ENCODE results near the gene NDUFA5. TPM values are rescaled to one million over a fixed set of nuclear protein-coding genes. Genes with fewer than 3 reads are reported as not detected.

Gene NDUFA5
- polyA plus RNA-seq, 1 donor, result 155 TPM

- H3K4me1 ChIP-seq (ENCODE audit: control insufficient read depth, insufficient read depth, low read length), result no peaks in the 10 kb centered on the region
- peak; percentile 9 to 26 for DNase-seq
- H3K4me3 ChIP-seq (ENCODE audit: low read length), result no peak overlapping the region
- H3K27me3 ChIP-seq (ENCODE audit: control insufficient read depth, insufficient read depth, low read length), result peaks cover 4% of the 10 kb centered on the region
- H3K36me3 ChIP-seq (ENCODE audit: control insufficient read depth, insufficient read depth, low read length), result no peaks in the 10 kb centered on the region
- H3K27ac ChIP-seq (ENCODE audit: low read length), result no peak overlapping the region
- 17% methylated on average over 3 of the region's 3 CpGs for WGBS (ENCODE audit: insufficient coverage, low lambda C conversion rate)
- no peaks in the 10 kb centered on the region for H3K9me3 ChIP-seq (ENCODE audit: control insufficient read depth, low read depth, low read length)
Observed at GRCh38 chr7:123494193-123494796, 63.3 kb downstream of the NDUFA5 start.

GRCh38 chr7:123492485-123492884 is 65.1 kb downstream of the NDUFA5 start:
- Histone ChIP-seq H3K9me3 (ENCODE audit: control insufficient read depth, low read depth, low read length) (no peaks in the 10 kb centered on the region), H3K36me3 (ENCODE audit: control insufficient read depth, insufficient read depth, low read length) (no peaks in the 10 kb centered on the region), H3K27ac (ENCODE audit: low read length) (no peak overlapping the region), H3K27me3 (ENCODE audit: control insufficient read depth, insufficient read depth, low read length) (peaks cover 4% of the 10 kb centered on the region), H3K4me3 (ENCODE audit: low read length) (no peak overlapping the region), H3K4me1 (ENCODE audit: control insufficient read depth, insufficient read depth, low read length) (no peaks in the 10 kb centered on the region)
- DNase-seq, result no peak
- no CpG with 5 or more reads among the region's 3 CpGs for WGBS (ENCODE audit: insufficient coverage, low lambda C conversion rate)

Other genes with a start within 250 kb of the NDUFA5 start
- gene IQUB, start 23.2 kb downstream of the NDUFA5 start, polyA plus RNA-seq, result 0.58 TPM
- gene ASB15, start 44.0 kb upstream of the NDUFA5 start, polyA plus RNA-seq, result 0.07 TPM
- gene LMOD2, start 98.0 kb upstream of the NDUFA5 start, polyA plus RNA-seq, result 0.24 TPM
- 60.7 TPM for gene WASL, start 191.2 kb upstream of the NDUFA5 start, polyA plus RNA-seq